SJCRH30 (cell line): ENCODE data around the gene SIRT3. TPM values are rescaled to one million over a fixed set of nuclear protein-coding genes. Genes with fewer than 3 reads are reported as not detected.

Experiments
- total RNA-seq: library from RNA; depleted of rRNA; stranded (reverse); fragments of >200 nt; shearing (Covaris generic); gene quantifications from 2 replicates; pipeline ENCODE4 v1.2.3, GENCODE V29; 2014; rRNA removed

SIRT3 gene
- total RNA-seq, 1 experiment from 2014 or later = 17.2 TPM

Other genes starting within 250 kb of the SIRT3 start
- gene SCGB1C1, start 43.3 kb downstream of the SIRT3 start, total RNA-seq = not detected in 2 replicates
- 20.8 and 22.6 TPM in 2 replicates for gene BET1L, start 28.9 kb downstream of the SIRT3 start, total RNA-seq
- gene RIC8A, start 28.6 kb downstream of the SIRT3 start, total RNA-seq = 98.3 and 106 TPM in 2 replicates
- gene PSMD13, start 634 bp upstream of the SIRT3 start, total RNA-seq = 127 and 131 TPM in 2 replicates
- gene NLRP6, start 42.1 kb upstream of the SIRT3 start, total RNA-seq = not detected in 2 replicates
- gene PGGHG, start 52.8 kb upstream of the SIRT3 start, total RNA-seq = 4.7 and 8.5 TPM in 2 replicates
- gene IFITM5, start 63.2 kb upstream of the SIRT3 start, total RNA-seq = not detected in 2 replicates
- gene IFITM2, start 71.5 kb upstream of the SIRT3 start, total RNA-seq = 38.4 and 40.0 TPM in 2 replicates
- gene IFITM1, start 77.7 kb upstream of the SIRT3 start, total RNA-seq = 4.9 and 7.4 TPM in 2 replicates
- gene IFITM3, start 84.5 kb upstream of the SIRT3 start, total RNA-seq = 100 and 101 TPM in 2 replicates
- 0.08 TPM in 1 of 2 replicates, not detected in the other for gene B4GALNT4, start 133.2 kb upstream of the SIRT3 start, total RNA-seq
- gene PKP3, start 157.9 kb upstream of the SIRT3 start, total RNA-seq = 0.18 TPM in 1 of 2 replicates, not detected in the other
- not detected in 2 replicates for gene SIGIRR, start 178.7 kb upstream of the SIRT3 start, total RNA-seq
- 0.61 and 0.73 TPM in 2 replicates for gene ANO9, start 205.7 kb upstream of the SIRT3 start, total RNA-seq
- 30.9 and 34.4 TPM in 2 replicates for gene PTDSS2, start 213.9 kb upstream of the SIRT3 start, total RNA-seq